IPS-NIHi11 (cell line): ENCODE data around the gene ACSM4.
"Not testable (repeated sequence)": the region's sequence is repeated elsewhere in the genome, so short reads cannot be mapped to it uniquely, and the experiment has no call there.

Experiments used
- DNase-seq: peaks from one replicate; pipeline ENCODE4 v3.0.0; 2012; ENCODE audit warnings: mixed read lengths, low spot score

The ACSM4 gene

GRCh38 chr12:7303772-7304171, at the start of gene ACSM4:
Gene ACSM4, plus strand, starts transcription at chr12:7304072. Its CDS starts 260 bp downstream, at chr12:7304332.
- no peak for DNase-seq

- no peak for DNase-seq
Measured at GRCh38 chr12:7259060-7259459, 44.8 kb upstream of the ACSM4 start.

- no peak for DNase-seq
Measured at GRCh38 chr12:7264538-7264937, 39.3 kb upstream of the ACSM4 start.

GRCh38 chr12:7265251-7265650, 38.6 kb upstream of the ACSM4 start:
- no peak for DNase-seq

GRCh38 chr12:7269273-7269672, 34.6 kb upstream of the ACSM4 start:
- no peak for DNase-seq

- DNase-seq: no peak
Measured at GRCh38 chr12:7271893-7272514, 31.9 kb upstream of the ACSM4 start.

GRCh38 chr12:7275482-7275881, 28.4 kb upstream of the ACSM4 start:
- DNase-seq: not testable (repeated sequence)

- DNase-seq: no peak
Measured at GRCh38 chr12:7282844-7283243, 21.0 kb upstream of the ACSM4 start.

- no peak for DNase-seq
Measured at GRCh38 chr12:7289743-7290142, 14.1 kb upstream of the ACSM4 start.

GRCh38 chr12:7290588-7290987, 13.3 kb upstream of the ACSM4 start:
- DNase-seq: not testable (repeated sequence)

- no peak for DNase-seq
Measured at GRCh38 chr12:7292300-7292699, 11.6 kb upstream of the ACSM4 start.

GRCh38 chr12:7293670-7294069, 10.2 kb upstream of the ACSM4 start:
- no peak for DNase-seq

GRCh38 chr12:7295529-7295928, 8.3 kb upstream of the ACSM4 start:
- DNase-seq: no peak

GRCh38 chr12:7297865-7298264, 6.0 kb upstream of the ACSM4 start:
- DNase-seq: no peak

- DNase-seq: no peak
Measured at GRCh38 chr12:7302266-7302986, 1.4 kb upstream of the ACSM4 start.

- DNase-seq: no peak
Measured at GRCh38 chr12:7303230-7303629, 642 bp upstream of the ACSM4 start.

- DNase-seq: no peak
Measured at GRCh38 chr12:7304456-7304855, 584 bp downstream of the ACSM4 start.

- no peak for DNase-seq
Measured at GRCh38 chr12:7310070-7310469, 6.2 kb downstream of the ACSM4 start.

GRCh38 chr12:7319930-7320329, 16.1 kb downstream of the ACSM4 start:
- no peak for DNase-seq

- no peak for DNase-seq
Measured at GRCh38 chr12:7321624-7322023, 17.8 kb downstream of the ACSM4 start.

- no peak for DNase-seq
Measured at GRCh38 chr12:7322599-7322998, 18.7 kb downstream of the ACSM4 start.

- no peak for DNase-seq
Measured at GRCh38 chr12:7324176-7324575, 20.3 kb downstream of the ACSM4 start.

- no peak for DNase-seq
Measured at GRCh38 chr12:7327918-7328317, 24.0 kb downstream of the ACSM4 start.

- not testable (repeated sequence) for DNase-seq
Measured at GRCh38 chr12:7337790-7338189, 33.9 kb downstream of the ACSM4 start.
